B cell (primary cell): Measurements from ENCODE around the gene RBMX2.

Experiments
- CTCF ChIP-seq: fragments of 200-600 bp; IDR thresholded peaks from one replicate; pipeline ENCODE4 v1.8.0; 2022; ENCODE audit warnings: antibody characterized with exemption, mild to moderate bottlenecking
- EZH2 ChIP-seq: IDR thresholded peaks from 2 replicates; pipeline ENCODE4 v1.6.1; 2012; ENCODE audit warnings: borderline replicate concordance, low read depth, mild to moderate bottlenecking, moderate library complexity, low read length; ENCODE audit not compliant: insufficient read depth, poor library complexity, severe bottlenecking

DNA sequence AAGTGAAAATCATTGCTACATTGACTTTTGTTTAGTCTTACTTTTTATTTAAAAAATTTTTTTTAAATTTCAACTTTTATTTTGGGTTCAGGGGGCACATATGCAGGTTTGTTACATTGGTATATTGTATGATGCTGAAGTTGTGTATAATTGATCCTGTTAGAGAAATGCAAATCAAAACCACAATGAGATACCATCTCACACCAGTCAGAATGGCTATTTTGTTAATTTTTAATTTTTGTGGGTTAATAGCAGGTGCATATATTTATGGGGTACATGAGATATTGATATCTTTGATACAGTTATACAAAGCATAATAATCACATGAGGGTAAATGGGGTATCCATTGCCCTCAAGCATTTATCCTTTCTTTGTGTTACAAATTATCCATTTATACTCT lies 34.1 kb downstream of the RBMX2 start:
- TF ChIP-seq CTCF (no peak), EZH2 (no peak)
